CD1c-positive myeloid dendritic cell (primary cell): ENCODE results near the gene KANSL1.
"Not testable (repeated sequence)": the region's sequence is repeated elsewhere in the genome, so short reads cannot be mapped to it uniquely, and the experiment has no call there.

Source experiments
- DNase-seq: peaks from one replicate; pipeline ENCODE4 v3.0.0-alpha.2; 2016; ENCODE audit errors: extremely low spot score

Gene KANSL1

GRCh38 chr17:46193151-46193625 is at the start of gene KANSL1:
Gene KANSL1 (minus strand): TSS chr17:46193429. CDS start chr17:46172143, 21,286 bp downstream.
- peak; percentile 94 for DNase-seq

GRCh38 chr17:46231359-46231758 is 38.1 kb upstream of the KANSL1 start:
- DNase-seq, result not testable (repeated sequence)

DNA sequence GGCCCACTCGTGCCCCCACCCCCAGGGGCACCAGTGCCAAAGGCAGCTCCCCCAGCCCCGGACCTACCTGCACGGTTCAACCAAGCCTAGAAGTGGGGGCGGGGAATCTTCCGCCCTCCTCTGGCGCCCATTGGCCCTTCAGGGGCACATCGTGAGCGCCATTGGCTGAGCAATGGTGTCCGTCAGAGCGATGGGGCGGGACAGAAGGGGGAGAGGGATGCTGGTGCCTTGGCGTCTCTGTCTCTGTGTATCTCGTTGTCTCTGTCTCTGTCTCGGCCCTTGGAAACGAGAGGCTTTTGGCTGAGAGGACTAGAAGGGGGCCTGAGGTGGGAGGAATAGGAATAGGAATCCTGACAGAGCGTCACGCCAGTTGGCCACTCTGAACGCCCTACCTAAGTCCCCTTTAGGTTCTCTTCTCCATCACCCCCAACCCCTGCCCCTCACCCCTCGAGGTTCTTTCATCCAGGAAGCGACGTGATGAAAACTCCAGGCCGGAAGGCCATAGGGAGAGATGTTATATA is 32.1 kb upstream of the KANSL1 start:
- DNase-seq, result peak; percentile 89

DNA sequence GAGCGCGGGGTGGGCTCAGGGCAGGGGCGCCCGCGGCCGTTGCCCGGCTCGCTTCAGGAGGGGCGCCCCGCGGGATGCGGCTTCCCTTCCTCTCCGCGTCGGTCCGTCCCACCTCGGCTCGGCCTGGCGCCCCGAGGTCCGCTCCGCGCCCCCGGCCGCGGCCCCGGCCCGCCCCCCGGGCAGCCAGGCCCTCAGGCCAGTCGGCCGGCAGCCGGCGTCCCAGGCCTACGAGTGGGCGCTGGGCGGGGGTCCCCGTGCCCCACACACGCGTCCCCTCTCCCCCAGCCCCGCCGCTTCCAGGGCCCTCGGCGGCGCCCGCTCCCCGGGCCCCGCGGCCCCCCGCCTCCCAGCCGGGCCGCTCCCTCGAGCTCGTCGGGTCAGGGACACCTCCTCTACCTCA is 31.6 kb upstream of the KANSL1 start:
- DNase-seq, result not testable (repeated sequence)

DNA sequence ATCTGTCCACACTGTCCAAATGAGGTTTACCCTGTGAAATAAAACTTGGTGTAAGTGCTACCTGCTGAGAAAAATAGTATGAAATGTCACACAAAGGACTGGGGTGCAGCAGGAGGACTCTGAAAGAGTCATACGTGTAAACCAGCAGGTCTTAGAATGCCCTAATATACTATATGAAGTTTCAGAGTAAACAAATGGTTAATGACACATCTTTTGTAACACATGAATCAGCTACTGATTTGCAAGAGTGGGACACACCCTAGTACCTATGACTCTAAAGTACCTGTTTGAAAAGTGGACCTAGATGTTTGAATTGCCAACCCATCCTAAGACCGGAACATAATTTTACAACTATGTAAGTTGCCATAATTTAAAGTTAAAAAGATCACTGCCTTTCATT is 29.8 kb upstream of the KANSL1 start:
- not testable (repeated sequence) for DNase-seq

DNA sequence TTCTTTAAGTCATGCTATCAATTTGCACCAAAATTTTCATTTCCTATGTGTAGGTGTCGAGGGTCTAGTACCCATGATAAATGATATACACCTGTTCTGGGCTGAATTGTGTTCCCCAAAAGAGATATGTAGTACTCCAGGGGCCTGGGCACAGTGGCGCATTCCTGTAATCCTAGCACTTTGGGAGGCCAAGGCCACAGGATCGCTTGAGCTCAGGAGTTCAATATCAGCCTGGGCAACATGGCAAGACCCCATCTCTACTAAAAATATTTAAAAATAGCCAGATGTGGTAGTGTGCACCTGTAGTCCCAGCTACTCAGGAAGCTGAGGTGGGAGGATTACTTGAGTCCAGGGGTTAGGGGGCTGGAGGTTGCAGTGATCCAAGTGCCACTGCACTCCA is 23.5 kb upstream of the KANSL1 start:
- no peak for DNase-seq

GRCh38 chr17:46212634-46213435 is 19.6 kb upstream of the KANSL1 start:
- DNase-seq, result peak; percentile 72

GRCh38 chr17:46208997-46209396 is 15.8 kb upstream of the KANSL1 start:
- no peak for DNase-seq

DNA sequence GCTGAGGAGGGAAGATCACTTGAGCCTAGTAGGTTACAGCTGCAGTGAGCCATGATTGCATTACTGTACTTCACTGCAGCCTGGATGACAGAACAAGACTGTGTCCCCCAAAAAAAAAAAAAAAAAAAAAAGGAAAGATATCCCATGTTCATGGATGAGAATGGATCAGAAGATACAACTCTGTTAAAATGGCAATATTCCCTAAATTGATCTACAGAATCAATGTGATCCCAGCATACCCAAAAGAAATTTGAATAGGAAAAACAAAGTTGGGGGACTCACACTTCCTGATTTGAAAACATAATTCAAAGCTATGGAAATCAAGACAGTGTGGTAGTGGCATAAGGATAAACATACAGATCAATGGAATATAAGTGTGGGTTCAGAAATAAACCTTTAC is 12.7 kb upstream of the KANSL1 start:
- no peak for DNase-seq

GRCh38 chr17:46202424-46202823 is 9.2 kb upstream of the KANSL1 start:
- DNase-seq, result no peak

DNA sequence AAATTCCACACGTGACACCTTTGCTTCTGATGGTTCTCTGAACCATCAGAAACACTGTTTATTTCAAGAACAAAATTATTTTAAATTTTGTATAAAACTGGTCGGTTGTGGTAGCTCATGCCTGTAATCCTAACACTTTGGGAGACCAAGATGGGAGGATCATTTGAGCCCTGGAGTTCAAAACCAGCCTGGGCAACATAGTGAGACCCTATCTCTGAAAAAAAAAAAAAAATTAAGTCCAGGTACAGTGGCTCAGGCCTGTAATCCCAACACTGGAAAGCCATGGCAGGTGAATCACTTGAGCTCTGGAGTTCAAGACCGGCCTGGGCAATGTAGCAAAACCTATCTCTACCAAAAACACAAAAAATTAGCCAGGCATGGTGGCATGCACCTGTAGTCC is 8.3 kb upstream of the KANSL1 start:
- no peak for DNase-seq

DNA sequence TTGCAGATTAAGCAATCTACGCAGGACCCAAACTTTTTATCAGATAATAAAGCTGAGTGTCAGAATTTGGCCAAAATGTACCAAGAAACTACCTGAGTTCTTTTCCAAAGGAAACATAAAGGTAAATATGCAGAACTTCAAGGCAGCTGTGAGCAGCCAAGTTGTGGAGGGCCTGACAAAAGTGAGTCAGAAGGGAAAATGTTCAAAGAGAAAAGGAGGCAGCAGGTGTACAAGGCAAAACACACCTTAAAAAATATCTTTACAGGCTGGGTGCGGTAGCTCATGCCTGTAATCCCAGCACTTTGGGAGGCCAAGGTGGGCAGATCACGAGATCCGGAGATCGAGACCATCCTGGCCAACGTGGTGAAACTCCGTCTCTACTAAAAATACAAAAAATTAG is 7.0 kb upstream of the KANSL1 start:
- DNase-seq, result no peak

- no peak for DNase-seq
Measured at GRCh38 chr17:46199379-46199778, 6.2 kb upstream of the KANSL1 start.

DNA sequence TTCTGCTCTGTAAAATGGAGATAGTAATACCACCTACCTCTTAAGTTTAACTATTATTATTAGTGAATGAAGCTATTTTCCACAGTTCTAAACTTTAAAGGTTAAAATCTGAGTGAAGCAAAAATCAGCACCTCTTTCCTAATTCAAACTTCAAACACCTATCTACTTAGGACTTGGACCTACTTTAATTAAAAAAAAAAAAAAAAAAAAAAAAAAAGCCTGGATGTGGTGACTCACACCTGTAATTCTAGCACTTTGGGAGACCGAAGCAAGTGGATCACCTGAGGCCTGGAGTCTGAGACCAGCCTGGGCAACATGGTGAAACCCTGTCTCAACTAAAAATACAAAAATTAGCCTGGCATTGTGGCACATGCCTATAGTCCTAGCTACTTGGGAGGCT is 5.0 kb upstream of the KANSL1 start:
- no peak for DNase-seq

DNA sequence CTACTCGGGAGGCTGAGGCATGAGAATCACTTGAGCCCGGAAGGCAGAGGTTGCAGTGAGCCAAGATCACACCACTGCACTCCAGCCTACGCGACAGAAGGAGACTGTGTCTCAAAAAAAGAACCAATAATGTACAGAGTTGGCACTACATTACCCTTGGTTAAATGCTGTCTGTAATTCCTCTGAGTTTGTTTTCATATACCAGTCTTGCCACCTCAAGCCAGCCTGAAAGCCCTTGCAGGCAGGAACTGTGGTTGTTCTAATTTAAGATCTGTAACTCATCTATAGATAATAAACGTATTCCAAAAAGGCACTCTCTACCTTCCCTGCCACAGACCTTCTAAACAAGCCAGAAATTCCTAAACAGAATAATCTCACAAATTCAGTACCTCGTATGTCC is 4.3 kb upstream of the KANSL1 start:
- DNase-seq, result no peak

DNA sequence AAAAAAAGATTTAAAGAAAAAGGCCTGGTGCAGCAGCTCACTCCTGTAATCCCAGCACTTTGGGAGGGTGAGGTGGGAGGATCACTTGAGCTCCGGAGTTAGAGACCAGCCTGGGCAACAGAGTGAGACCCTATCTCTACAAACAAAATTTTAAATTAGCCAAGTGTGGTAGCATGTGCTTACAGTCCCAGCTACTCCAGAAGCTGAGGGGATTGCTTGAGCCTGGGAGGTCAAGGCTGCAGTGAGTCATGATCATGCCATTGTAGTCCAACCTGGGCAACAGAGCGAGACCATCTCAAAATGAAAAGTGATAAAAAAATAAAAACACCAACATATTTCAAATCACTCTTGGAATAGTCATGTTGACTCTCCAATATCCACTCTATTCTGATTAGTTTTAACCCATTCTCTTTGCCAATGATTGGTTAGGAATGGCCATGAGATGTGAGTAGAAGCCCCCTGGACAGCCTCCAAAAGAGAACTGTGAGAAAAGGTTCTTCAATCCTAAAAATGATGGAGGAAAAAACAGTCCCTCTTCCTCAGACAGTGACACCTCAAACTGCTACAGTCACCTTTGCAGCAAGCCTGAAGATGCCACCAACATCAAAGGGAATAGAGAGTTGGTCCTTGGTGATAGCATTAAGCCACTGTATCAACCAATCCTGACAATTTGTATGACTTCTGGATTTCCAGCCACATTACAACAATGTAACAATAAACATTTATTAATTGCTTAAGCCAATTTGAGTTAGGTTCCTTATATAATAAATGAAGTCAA is 2.9 kb upstream of the KANSL1 start:
- DNase-seq, result no peak

DNA sequence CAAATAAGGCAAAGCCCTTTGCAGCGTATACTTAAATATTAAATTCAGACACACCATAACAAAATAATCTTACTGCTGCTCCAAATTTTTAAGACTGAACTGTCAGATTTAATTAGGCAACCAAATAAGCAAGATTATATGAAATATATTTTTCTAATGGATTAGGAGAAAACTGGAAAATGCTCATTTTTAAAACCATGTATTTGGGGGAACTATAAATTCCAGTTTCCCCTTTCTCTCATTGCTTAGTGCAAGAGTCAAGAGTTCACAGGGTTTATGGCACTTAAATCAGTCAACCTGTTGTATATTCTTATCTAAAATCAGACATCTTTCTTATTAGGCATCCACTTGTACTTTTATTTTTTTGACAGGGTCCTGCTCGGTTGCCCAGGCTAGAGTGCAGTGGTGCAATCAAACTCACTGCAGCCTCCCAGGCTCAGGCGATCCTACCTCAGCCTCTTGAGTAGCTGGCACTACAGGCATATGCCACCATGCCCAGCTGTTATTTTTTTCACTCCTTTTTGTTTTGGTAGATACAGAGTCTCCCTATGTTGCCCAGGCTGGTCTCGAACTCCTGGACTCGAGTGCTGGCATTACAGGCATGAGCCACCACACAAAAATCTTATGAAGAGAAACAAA is 2.1 kb upstream of the KANSL1 start:
- no peak for DNase-seq

DNA sequence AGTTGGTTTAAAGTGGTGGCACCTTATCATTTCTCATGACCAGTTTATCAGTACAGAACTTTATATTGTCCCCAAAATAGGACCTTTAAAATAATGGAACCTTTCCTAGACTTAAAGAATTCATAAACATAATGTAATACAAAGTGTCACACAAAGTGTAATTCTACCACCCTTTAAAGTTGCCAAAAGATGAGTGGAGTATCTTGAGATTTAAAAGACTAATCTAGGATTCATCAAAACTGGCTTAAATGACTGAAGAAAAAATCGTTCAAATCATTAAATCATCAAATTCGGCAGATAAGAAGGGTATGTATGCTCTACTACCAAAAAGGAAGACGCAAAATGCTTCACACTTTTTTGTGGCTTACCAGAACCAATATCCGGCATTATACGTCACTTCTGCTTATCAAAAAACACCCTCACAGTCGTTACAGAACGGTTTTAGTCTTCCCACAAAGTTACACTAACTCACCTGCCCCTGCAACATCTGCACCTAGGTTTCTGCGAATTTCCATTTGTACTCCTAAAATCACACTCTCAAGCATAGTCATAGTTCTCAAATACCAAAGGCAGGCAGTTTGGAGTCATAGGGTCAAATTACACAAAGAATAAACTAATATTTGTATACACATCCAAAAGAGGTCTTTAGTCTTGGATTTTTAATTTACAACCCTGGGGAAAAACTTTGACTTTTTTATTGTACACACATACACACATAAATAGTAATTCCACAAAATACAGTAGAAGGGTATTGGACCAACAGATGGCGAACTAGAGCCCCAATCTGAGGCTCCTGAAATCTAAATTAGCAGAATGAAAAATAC is 1.4 kb upstream of the KANSL1 start:
- DNase-seq, result peak; percentile 84

DNA sequence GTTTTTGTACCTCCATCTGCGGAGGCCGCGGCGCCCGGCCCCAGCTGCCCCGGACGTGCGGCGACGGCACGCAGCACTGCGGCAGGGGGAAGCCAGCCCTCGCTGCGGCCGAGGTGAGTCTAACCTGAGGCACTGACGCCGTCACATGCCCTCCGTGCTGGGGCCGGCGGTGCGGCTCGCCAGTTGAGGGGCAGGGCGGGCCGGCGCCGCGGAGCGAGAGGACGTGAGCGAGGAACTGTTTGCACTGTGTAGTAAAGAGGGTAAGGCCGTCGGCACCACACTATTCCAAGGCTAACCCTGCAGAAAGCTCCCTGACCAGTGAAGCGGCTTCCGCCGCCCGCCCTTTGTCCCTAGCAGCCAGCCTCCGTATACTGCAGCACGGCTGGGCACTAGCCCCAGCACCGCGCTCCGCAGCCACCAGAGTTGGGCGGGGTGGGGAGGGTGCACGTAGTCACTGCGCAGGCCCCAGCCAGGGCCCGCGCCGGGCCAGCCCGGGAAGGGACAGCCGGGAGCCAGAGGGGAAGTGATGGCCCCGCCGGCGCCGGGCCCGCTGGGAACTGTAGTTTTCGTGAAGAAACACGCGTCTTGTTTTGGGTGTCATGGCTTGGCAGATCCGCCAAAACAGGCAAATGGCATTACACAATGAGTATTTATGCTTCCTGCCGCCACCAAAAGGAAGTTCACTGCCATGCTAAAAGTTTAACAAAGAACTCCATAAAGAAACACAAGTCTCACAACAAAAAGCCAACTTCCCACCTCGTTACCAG is 580 bp upstream of the KANSL1 start:
- peak; percentile 98 for DNase-seq

DNA sequence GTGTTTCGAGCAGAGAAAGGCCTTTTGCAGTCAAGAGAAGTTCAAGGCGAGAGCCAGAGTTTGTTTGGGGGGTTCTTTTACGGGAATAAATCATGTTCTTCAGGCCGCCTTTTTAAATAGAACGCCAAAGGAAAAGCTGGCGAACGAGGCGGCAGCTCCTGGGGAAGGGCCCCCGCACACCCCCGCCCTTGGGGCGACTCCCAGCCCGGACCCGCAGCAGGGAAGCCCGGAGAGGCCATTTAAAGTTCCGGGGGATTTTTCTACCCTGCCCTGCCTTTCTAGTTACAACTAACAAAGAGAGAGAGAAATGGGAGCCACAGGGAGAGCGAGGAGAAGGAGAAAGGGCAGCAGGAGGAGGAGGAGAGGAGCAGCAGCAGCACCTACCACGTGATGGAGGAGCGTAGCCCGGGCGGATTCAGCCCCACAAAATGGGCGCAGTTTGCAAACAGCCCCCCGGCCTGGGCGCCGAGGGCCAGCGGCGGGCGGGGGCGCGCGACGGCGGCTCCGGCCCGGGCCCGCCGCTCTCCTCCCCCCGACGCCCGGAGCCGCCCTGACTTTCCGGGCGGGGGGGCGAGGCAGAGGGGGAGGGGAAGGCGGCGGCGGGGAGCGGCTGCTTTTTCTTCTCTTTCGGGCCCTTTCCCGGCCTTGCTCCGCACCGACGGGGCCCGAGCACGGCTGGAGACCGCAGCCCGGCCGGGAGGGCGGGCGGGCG is 634 bp downstream of the KANSL1 start:
- DNase-seq, result peak; percentile 60
